Activated B cell treated with CpG ODN at 0.5 μM for 24 hours (primary cell): Measurements from ENCODE around the gene NUDT13. TPM values are rescaled to one million over a fixed set of nuclear protein-coding genes. Genes with fewer than 3 reads are reported as not detected.
"Not testable (repeated sequence)": the region's sequence is repeated elsewhere in the genome, so short reads cannot be mapped to it uniquely, and the experiment has no call there.

Experiments
- ATAC-seq: fragments of 200-7000 bp; cut with Tn5 transposase; one replicate; pipeline ENCODE4 v1.10.0; 2021; ENCODE audit warnings: low read depth, mild to moderate bottlenecking, moderate library complexity
- CTCF ChIA-PET: fragments of 350-600 bp; sonication (Branson Sonifier 250); formaldehyde crosslinking; loops from one replicate; lab custom pipeline; 2021; ENCODE audit warnings: antibody characterized with exemption; lab: Charles Lee
- POLR2A ChIA-PET: fragments of 350-600 bp; sonication (Branson Sonifier 250); formaldehyde crosslinking; loops from one replicate; lab custom pipeline; 2021; ENCODE audit warnings: antibody characterized with exemption; lab: Charles Lee
- DNase-seq: peaks from one replicate; pipeline ENCODE4 v3.0.0; 2022
- H3K27ac Mint-ChIP-seq: one replicate; pipeline ENCODE4 v1.8.0; 2020; ENCODE audit warnings: mixed read lengths
- H3K27me3 Mint-ChIP-seq: one replicate; pipeline ENCODE4 v1.8.0; 2021; ENCODE audit warnings: mixed read lengths
- H3K36me3 Mint-ChIP-seq: one replicate; pipeline ENCODE4 v1.8.0; 2021; ENCODE audit warnings: low read depth, mixed read lengths
- H3K4me1 Mint-ChIP-seq: one replicate; pipeline ENCODE4 v1.8.0; 2021; ENCODE audit warnings: mixed read lengths
- H3K4me3 Mint-ChIP-seq: one replicate; pipeline ENCODE4 v1.8.0; 2020; ENCODE audit warnings: mild to moderate bottlenecking, mixed read lengths
- H3K9me3 Mint-ChIP-seq: one replicate; pipeline ENCODE4 v1.8.0; 2020; ENCODE audit warnings: mixed read lengths
- intact Hi-C: fragments of 100-400 bp; cut with micrococcal nuclease; formaldehyde crosslinking; loops from one replicate; pipeline ENCODE4 v1.15.1; 2024
- total RNA-seq: library from RNA; stranded (reverse); gene quantifications from 2 replicates; pipeline ENCODE4 v1.2.3, GENCODE V29; 2022
- TF ChIP-seq, protein P1 (sequence below): fragments of 200-600 bp; IDR thresholded peaks from one replicate; pipeline ENCODE4 v1.8.0; 2022; ENCODE audit warnings: antibody characterized with exemption, mild to moderate bottlenecking

Gene NUDT13
- total RNA-seq, 1 donor from 2014 or later: 4.6 TPM

DNA sequence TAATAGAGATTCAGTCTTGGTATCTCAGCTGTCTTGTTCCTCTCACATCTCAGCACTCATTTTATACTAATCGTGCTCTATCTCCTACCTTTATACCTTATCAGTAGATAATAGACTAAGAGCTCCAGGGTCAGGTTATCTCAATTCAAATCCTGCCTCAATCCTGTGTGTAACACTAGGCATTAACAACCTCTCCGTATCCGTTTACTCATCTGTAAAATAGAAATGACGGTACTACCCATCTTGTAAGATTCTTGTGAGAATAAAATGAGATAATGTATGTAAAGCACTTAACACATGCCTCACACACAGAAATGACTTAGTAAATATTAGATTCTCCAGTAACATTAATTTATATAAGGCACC, 13.0 kb upstream of the NUDT13 start:
- no peaks in the 10 kb centered on the region for H3K9me3 Mint-ChIP-seq
- peaks cover 28% of the 10 kb centered on the region for H3K4me1 Mint-ChIP-seq
- CTCF ChIA-PET: interaction anchor here (0.6 to 4.2 kb wide), 15 partner anchors 13 to 261 kb away, joined by 3 to 42 read pairs (median 3); partner anchors contain the start of genes CFAP70, ECD, FAM149B1 and NUDT13
- DNase-seq (no peak), ATAC-seq (no peak)
- peak overlapping the region; percentile 96 for H3K4me3 Mint-ChIP-seq
- TF ChIP-seq, protein P1, sequence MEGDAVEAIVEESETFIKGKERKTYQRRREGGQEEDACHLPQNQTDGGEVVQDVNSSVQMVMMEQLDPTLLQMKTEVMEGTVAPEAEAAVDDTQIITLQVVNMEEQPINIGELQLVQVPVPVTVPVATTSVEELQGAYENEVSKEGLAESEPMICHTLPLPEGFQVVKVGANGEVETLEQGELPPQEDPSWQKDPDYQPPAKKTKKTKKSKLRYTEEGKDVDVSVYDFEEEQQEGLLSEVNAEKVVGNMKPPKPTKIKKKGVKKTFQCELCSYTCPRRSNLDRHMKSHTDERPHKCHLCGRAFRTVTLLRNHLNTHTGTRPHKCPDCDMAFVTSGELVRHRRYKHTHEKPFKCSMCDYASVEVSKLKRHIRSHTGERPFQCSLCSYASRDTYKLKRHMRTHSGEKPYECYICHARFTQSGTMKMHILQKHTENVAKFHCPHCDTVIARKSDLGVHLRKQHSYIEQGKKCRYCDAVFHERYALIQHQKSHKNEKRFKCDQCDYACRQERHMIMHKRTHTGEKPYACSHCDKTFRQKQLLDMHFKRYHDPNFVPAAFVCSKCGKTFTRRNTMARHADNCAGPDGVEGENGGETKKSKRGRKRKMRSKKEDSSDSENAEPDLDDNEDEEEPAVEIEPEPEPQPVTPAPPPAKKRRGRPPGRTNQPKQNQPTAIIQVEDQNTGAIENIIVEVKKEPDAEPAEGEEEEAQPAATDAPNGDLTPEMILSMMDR: no peak
- peak overlapping the region; percentile 88 for H3K27ac Mint-ChIP-seq
- H3K36me3 Mint-ChIP-seq: peaks cover 11% of the 10 kb centered on the region
- POLR2A ChIA-PET: interaction anchor here (0.6 to 6.3 kb wide), 12 partner anchors 13 to 738 kb away, joined by 3 to 64 read pairs (median 4); partner anchors contain the start of genes ECD, FAM149B1, MRPS16 and NUDT13
- intact Hi-C loops: loop anchor here (1.0 to 5.0 kb wide), 5 partner anchors 71 to 880 kb away; partner anchors contain the start of genes ANAPC16, ASCC1, DNAJC9 and ECD
- no peaks in the 10 kb centered on the region for H3K27me3 Mint-ChIP-seq

DNA sequence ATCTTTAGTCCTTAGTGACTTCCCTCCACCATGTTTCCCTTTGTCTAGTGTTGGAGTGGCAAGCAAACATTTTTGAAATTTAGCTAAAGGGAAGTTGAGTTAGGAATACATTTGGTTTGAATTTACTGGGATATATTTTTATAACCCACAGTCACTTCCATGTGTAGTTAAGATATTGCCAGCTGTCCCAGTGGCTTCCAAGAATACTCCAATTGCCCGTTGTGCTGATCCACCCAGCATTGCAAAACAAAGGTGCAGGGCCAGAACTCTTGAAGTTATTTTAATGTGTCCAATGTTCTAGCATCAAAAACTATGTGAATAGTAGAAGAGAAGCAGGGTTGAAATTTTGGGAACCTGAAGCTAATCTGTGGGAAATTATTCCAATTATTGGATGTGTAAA, 11.1 kb upstream of the NUDT13 start:
- POLR2A ChIA-PET: interaction anchor here (0.6 to 6.3 kb wide), 4 partner anchors 11 to 713 kb away, joined by 4 to 64 read pairs (median 4); partner anchors contain the start of gene NUDT13
- TF ChIP-seq, protein P1: no peak
- H3K4me3 Mint-ChIP-seq: no peak overlapping the region

DNA sequence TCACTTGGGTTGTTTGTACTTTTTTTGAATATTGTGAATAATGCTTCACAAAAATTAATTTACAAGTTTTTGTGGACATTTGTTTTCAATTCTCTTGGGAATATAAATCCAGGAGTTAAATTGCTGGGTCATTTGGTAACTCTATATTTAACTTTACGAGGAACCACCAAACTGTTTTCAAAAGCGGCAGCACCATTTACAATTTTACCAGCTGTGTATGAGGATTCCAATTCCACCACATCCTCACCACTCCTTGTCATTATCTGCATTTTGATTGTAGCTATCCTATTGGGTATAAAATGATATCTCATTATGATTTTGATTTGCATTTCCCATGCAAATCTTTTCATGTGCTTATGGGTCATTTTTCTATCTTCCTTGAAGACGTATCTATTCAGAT, 4.0 kb upstream of the NUDT13 start:
- intact Hi-C loops: no loop called here
- ChIA-PET CTCF (no interaction called here), POLR2A (interaction anchor here (0.9 kb wide), 1 partner anchor 10 kb away, joined by 5 read pairs; no protein-coding TSS in a partner anchor)
- DNase-seq (no peak), ATAC-seq (no peak)
- H3K4me1 Mint-ChIP-seq: peaks cover 13% of the 10 kb centered on the region
- H3K4me3 Mint-ChIP-seq: no peak overlapping the region
- H3K27ac Mint-ChIP-seq: no peak overlapping the region
- TF ChIP-seq, protein P1: no peak
- no peaks in the 10 kb centered on the region for H3K27me3 Mint-ChIP-seq
- H3K9me3 Mint-ChIP-seq: no peaks in the 10 kb centered on the region
- peaks cover 26% of the 10 kb centered on the region for H3K36me3 Mint-ChIP-seq

More for the DNA sequence above, 11.1 kb upstream of the NUDT13 start:
- CTCF ChIA-PET: interaction anchor here (1.3 kb wide), 1 partner anchor 59 kb away, joined by 6 read pairs; no protein-coding TSS in a partner anchor
- Mint-ChIP-seq H3K36me3 (peaks cover 9% of the 10 kb centered on the region), H3K9me3 (no peaks in the 10 kb centered on the region), H3K4me1 (peaks cover 22% of the 10 kb centered on the region), H3K27ac (no peak overlapping the region), H3K27me3 (no peaks in the 10 kb centered on the region)
- DNase-seq: no peak
- intact Hi-C loops: loop anchor here (5.0 kb wide), 1 partner anchor 882 kb away; the partner anchor contains the start of genes ANAPC16 and ASCC1
- ATAC-seq: no peak

DNA sequence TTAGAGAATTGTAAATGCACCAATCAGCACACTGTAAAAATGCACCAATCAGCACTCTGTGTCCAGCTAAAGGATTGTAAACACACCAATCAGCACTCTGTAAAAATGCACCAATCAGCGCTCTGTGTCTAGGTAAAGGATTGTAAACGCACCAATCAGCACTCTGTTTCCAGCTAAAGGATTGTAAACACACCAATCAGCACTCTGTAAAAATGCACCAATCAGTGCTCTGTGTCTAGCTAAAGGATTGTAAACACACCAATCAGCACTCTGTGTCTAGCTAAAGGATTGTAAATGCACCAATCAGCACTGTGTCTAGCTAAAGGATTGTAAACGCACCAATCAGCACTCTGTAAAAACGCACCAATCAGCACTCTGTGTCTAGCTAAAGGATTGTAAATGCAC, 1.0 kb upstream of the NUDT13 start:
- Mint-ChIP-seq H3K4me1 (peaks cover 16% of the 10 kb centered on the region), H3K36me3 (peaks cover 24% of the 10 kb centered on the region)
- H3K27ac Mint-ChIP-seq, H3K4me3 Mint-ChIP-seq, ATAC-seq, H3K27me3 Mint-ChIP-seq, DNase-seq, H3K9me3 Mint-ChIP-seq, intact Hi-C loops: not testable (repeated sequence)
- ChIA-PET CTCF (interaction anchor here (3.0 kb wide), 1 partner anchor 13 kb away, joined by 24 read pairs; the partner anchor contains the start of gene P4HA1), POLR2A (interaction anchor here (3.4 kb wide), 1 partner anchor 12 kb away, joined by 64 read pairs; the partner anchor contains the start of gene P4HA1)

DNA sequence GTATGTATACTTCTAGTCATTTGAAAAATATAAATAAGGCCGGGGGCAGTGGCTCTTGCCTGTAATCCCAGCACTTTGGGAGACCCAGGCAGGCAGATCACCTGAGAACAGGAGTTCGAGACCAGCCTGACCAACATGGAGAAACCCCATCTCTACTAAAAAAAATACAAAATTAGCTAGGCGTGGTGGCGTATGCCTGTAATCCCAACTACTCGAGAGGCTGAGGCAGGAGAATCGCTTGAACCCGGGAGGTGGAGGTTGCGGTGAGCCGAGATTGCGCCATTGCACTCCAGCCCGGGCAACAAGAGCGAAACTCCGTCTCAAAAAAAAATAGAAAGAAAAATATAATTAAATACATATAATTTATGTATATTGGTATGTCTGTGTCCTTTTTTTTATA, 1.8 kb downstream of the NUDT13 start:
- H3K9me3 Mint-ChIP-seq, intact Hi-C loops, ATAC-seq, H3K4me3 Mint-ChIP-seq, DNase-seq, H3K27ac Mint-ChIP-seq, H3K27me3 Mint-ChIP-seq: not testable (repeated sequence)
- Mint-ChIP-seq H3K4me1 (peaks cover 16% of the 10 kb centered on the region), H3K36me3 (peaks cover 29% of the 10 kb centered on the region)
- ChIA-PET POLR2A (interaction anchor here (0.6 to 3.4 kb wide), 2 partner anchors 15 to 399 kb away, joined by 3 to 64 read pairs; partner anchors contain the start of gene P4HA1), CTCF (interaction anchor here (3.0 kb wide), 1 partner anchor 16 kb away, joined by 24 read pairs; the partner anchor contains the start of gene P4HA1)

DNA sequence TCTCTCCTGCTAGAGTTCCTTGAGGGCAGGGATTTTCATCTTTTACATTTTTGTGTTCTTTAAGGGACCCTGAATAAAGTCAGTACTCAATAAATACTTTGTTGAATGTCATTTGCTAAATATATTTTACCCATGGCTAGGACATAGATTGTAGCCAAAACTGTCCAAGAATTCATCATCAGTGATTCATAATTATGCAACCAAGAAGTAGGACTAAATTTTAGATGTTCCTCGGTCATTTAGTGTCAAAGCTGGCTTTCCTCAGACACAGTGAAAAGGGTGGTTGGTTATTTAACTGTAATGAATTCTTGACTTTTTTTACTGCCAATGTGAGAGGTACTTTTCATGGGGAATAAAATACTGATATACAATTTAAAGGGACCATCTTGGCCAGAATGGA, 3.3 kb downstream of the NUDT13 start:
- Mint-ChIP-seq H3K4me3 (no peak overlapping the region), H3K9me3 (no peaks in the 10 kb centered on the region), H3K4me1 (peaks cover 22% of the 10 kb centered on the region), H3K27me3 (no peaks in the 10 kb centered on the region), H3K27ac (no peak overlapping the region), H3K36me3 (peaks cover 25% of the 10 kb centered on the region)
- DNase-seq (no peak), ATAC-seq (no peak)
- CTCF ChIA-PET: interaction anchor here (0.7 kb wide), 1 partner anchor 17 kb away, joined by 3 read pairs; no protein-coding TSS in a partner anchor
- TF ChIP-seq, protein P1: no peak
- intact Hi-C loops: no loop called here
- POLR2A ChIA-PET: no interaction called here
